ENCODE data around the gene MAPK12.
A peak's percentile ranks its signal among the peaks of the same experiment; 100 is the strongest.

GRCh38 chr22:50271519-50271970, 10.1 kb upstream of the MAPK12 start:
- TF ChIP-seq CTCF (IDR thresholded peaks at IDR 0.05) (peak in 2 of 4 experiments; percentile 22 to 47), POLR2AphosphoS5 (IDR thresholded peaks at IDR 0.05) (no peak), EP300 (IDR thresholded peaks at IDR 0.05) (no peak)
